Fibroblast of the aortic adventitia (primary cell): Measurements from ENCODE around the gene ANKRD28. TPM values are rescaled to one million over a fixed set of nuclear protein-coding genes. Genes with fewer than 3 reads are reported as not detected.

Source experiments
- DNase-seq: peaks from one replicate; pipeline ENCODE4 v3.0.0-alpha.2; 2010; ENCODE audit warnings: low read depth
- H3K4me3 ChIP-seq: 2 replicates; pipeline ENCODE4 v1.5.1; 2011; ENCODE audit warnings: low read depth, mild to moderate bottlenecking, control low read depth, low read length, moderate library complexity
- CTCF ChIP-seq: IDR thresholded peaks from 2 replicates; pipeline ENCODE4 v1.5.1; 2011; ENCODE audit warnings: mild to moderate bottlenecking, low read length, control low read depth, inconsistent platforms; ENCODE audit not compliant: insufficient read depth
- total RNA-seq: library from RNA; depleted of rRNA; stranded (reverse); fragments of >200 nt; gene quantifications from 2 replicates; pipeline ENCODE4 v1.2.3, GENCODE V29; 2012; ENCODE audit warnings: low replicate concordance

The ANKRD28 gene
- total RNA-seq, 1 donor: 121 TPM

- no peak overlapping the region for H3K4me3 ChIP-seq
- DNase-seq: no peak
- TF ChIP-seq CTCF: no peak
Measured at GRCh38 chr3:15653321-15653720, 144.5 kb downstream of the ANKRD28 start.

GRCh38 chr3:15651396-15651795, 146.4 kb downstream of the ANKRD28 start:
- no peak for TF ChIP-seq CTCF
- H3K4me3 ChIP-seq: no peak overlapping the region
- DNase-seq: no peak

GRCh38 chr3:15649858-15650257, 147.9 kb downstream of the ANKRD28 start:
- no peak for TF ChIP-seq CTCF
- no peak overlapping the region for H3K4me3 ChIP-seq
- no peak for DNase-seq

GRCh38 chr3:15649341-15649740, 148.4 kb downstream of the ANKRD28 start:
- no peak for TF ChIP-seq CTCF

GRCh38 chr3:15647611-15648167, 150.1 kb downstream of the ANKRD28 start:
- no peak for TF ChIP-seq CTCF
- DNase-seq: peak; percentile 97
- peak overlapping the region; percentile 29 for H3K4me3 ChIP-seq

More at GRCh38 chr3:15649341-15649740, 148.4 kb downstream of the ANKRD28 start:
- DNase-seq: no peak
- H3K4me3 ChIP-seq: no peak overlapping the region

GRCh38 chr3:15646851-15647511, 150.8 kb downstream of the ANKRD28 start:
- DNase-seq: peak; percentile 100
- TF ChIP-seq CTCF: no peak
- peak overlapping the region; percentile 3 for H3K4me3 ChIP-seq
